Neural progenitor cell (in vitro differentiated cells): ENCODE results near the gene DENND2D. TPM values are rescaled to one million over a fixed set of nuclear protein-coding genes. Genes with fewer than 3 reads are reported as not detected.

Experiments used
- DNase-seq: peaks from one replicate; pipeline ENCODE4 v3.0.0-alpha.2; 2016; ENCODE audit warnings: low spot score
- H2AFZ ChIP-seq: fragments of 200-600 bp; sonication (generic); replicated peaks from 2 replicates; pipeline ENCODE4 v1.6.1; 2016; ENCODE audit warnings: antibody characterized with exemption
- H3F3A ChIP-seq: fragments of 200-600 bp; sonication (generic); 2 replicates; pipeline ENCODE4 v1.6.1; 2016; ENCODE audit warnings: antibody characterized with exemption, low read depth
- H3K27ac ChIP-seq: fragments of 200-600 bp; sonication (generic); 2 replicates; pipeline ENCODE4 v1.5.1; 2016; ENCODE audit warnings: mild to moderate bottlenecking
- H3K27me3 ChIP-seq: fragments of 200-600 bp; sonication (generic); 2 replicates; pipeline ENCODE4 v1.6.1; 2016; ENCODE audit warnings: mild to moderate bottlenecking, moderate library complexity
- H3K36me3 ChIP-seq: fragments of 200-600 bp; sonication (generic); 2 replicates; pipeline ENCODE4 v1.5.1; 2016
- H3K4me1 ChIP-seq: fragments of 200-600 bp; sonication (generic); 2 replicates; pipeline ENCODE4 v1.6.1; 2016; ENCODE audit warnings: mixed run types
- H3K4me2 ChIP-seq: fragments of 200-600 bp; sonication (generic); 2 replicates; pipeline ENCODE4 v1.6.1; 2016
- H3K4me3 ChIP-seq: fragments of 200-600 bp; sonication (generic); 2 replicates; pipeline ENCODE4 v1.5.1; 2016
- H3K79me2 ChIP-seq: fragments of 200-600 bp; sonication (generic); 2 replicates; pipeline ENCODE4 v1.6.1; 2016; ENCODE audit warnings: low read depth
- H3K9ac ChIP-seq: fragments of 200-600 bp; sonication (generic); 2 replicates; pipeline ENCODE4 v1.6.1; 2016
- H3K9me3 ChIP-seq: fragments of 200-600 bp; sonication (generic); 2 replicates; pipeline ENCODE4 v1.5.1; 2016; ENCODE audit warnings: low read depth
- H4K20me1 ChIP-seq: fragments of 200-600 bp; sonication (generic); 2 replicates; pipeline ENCODE4 v1.6.1; 2016; ENCODE audit warnings: low read depth
- H3K27ac Mint-ChIP-seq: 3 replicates; pipeline ENCODE4 v1.8.0; 2021; ENCODE audit warnings: mixed read lengths
- H3K27me3 Mint-ChIP-seq: 2 replicates; pipeline ENCODE4 v1.8.0; 2022; ENCODE audit warnings: low read depth, mild to moderate bottlenecking, inconsistent platforms, moderate library complexity, mixed read lengths; ENCODE audit not compliant: insufficient read depth
- H3K36me3 Mint-ChIP-seq: 3 replicates; pipeline ENCODE4 v1.8.0; 2021; ENCODE audit warnings: mixed read lengths
- H3K4me1 Mint-ChIP-seq: 3 replicates; pipeline ENCODE4 v1.8.0; 2021; ENCODE audit warnings: mixed read lengths
- H3K4me3 Mint-ChIP-seq: 3 replicates; pipeline ENCODE4 v1.8.0; 2021; ENCODE audit warnings: mild to moderate bottlenecking, moderate library complexity, mixed read lengths
- H3K9me3 Mint-ChIP-seq: 3 replicates; pipeline ENCODE4 v1.8.0; 2020; ENCODE audit warnings: mixed read lengths
- CTCF ChIP-seq: fragments of 200-600 bp; sonication (generic); IDR thresholded peaks from 2 replicates; pipeline ENCODE4 v1.5.1; 2017; ENCODE audit warnings: antibody characterized with exemption, mild to moderate bottlenecking
- EZH2 ChIP-seq: fragments of 200-600 bp; sonication (generic); IDR thresholded peaks from 2 replicates; pipeline ENCODE4 v1.6.1; 2017; ENCODE audit warnings: antibody characterized with exemption, mild to moderate bottlenecking, moderate library complexity
- EZH2phosphoT487 ChIP-seq: fragments of 200-600 bp; sonication (generic); IDR thresholded peaks from 2 replicates; pipeline ENCODE4 v1.6.1; 2017; ENCODE audit warnings: antibody characterized with exemption
- total RNA-seq: library from RNA; depleted of rRNA; stranded (reverse); fragments of >200 nt; gene quantifications from 2 replicates; pipeline ENCODE4 v1.2.3, GENCODE V29; 2015; ENCODE audit warnings: low replicate concordance

The DENND2D gene
- total RNA-seq, 1 donor from 2014 or later: not detected

GRCh38 chr1:111182052-111182451, 18.4 kb downstream of the DENND2D start:
- no peak for TF ChIP-seq EZH2phosphoT487
- no peak for TF ChIP-seq EZH2
- TF ChIP-seq CTCF: no peak
- peaks cover 11% of the 10 kb centered on the region for H3K36me3 ChIP-seq
- H4K20me1 ChIP-seq: no peaks in the 10 kb centered on the region
- no peak overlapping the region for H3K4me3 Mint-ChIP-seq
- no peak overlapping the region for H3K27ac Mint-ChIP-seq
- H3K4me3 ChIP-seq: no peak overlapping the region
- peaks cover 2% of the 10 kb centered on the region for H3K27me3 Mint-ChIP-seq
- no peaks in the 10 kb centered on the region for H3K9me3 Mint-ChIP-seq
- no peak overlapping the region for H2AFZ ChIP-seq
- no peak overlapping the region for H3K9ac ChIP-seq
- no peak for DNase-seq
- H3K4me2 ChIP-seq: no peak overlapping the region
- H3K36me3 Mint-ChIP-seq: peaks cover 13% of the 10 kb centered on the region
- no peaks in the 10 kb centered on the region for H3K4me1 Mint-ChIP-seq
- no peaks in the 10 kb centered on the region for H3K79me2 ChIP-seq
- no peaks in the 10 kb centered on the region for H3K9me3 ChIP-seq
- H3K4me1 ChIP-seq: no peaks in the 10 kb centered on the region
- no peak overlapping the region for H3K27ac ChIP-seq
- no peaks in the 10 kb centered on the region for H3K27me3 ChIP-seq
- H3F3A ChIP-seq: no peaks in the 10 kb centered on the region

- Mint-ChIP-seq H3K9me3 (no peaks in the 10 kb centered on the region), H3K36me3 (peaks cover 5% of the 10 kb centered on the region), H3K27ac (no peak overlapping the region), H3K27me3 (peaks cover under 1% of the 10 kb centered on the region), H3K4me1 (no peaks in the 10 kb centered on the region), H3K4me3 (no peak overlapping the region)
- Histone ChIP-seq H3K27me3 (no peaks in the 10 kb centered on the region), H3F3A (no peaks in the 10 kb centered on the region), H3K36me3 (peaks cover 11% of the 10 kb centered on the region), H3K4me2 (no peak overlapping the region), H4K20me1 (no peaks in the 10 kb centered on the region), H3K27ac (no peak overlapping the region), H3K79me2 (no peaks in the 10 kb centered on the region), H2AFZ (no peak overlapping the region), H3K9me3 (no peaks in the 10 kb centered on the region), H3K4me3 (no peak overlapping the region), H3K9ac (no peak overlapping the region), H3K4me1 (no peaks in the 10 kb centered on the region)
- DNase-seq: no peak
- TF ChIP-seq EZH2 (no peak), EZH2phosphoT487 (no peak), CTCF (no peak)
Observed at GRCh38 chr1:111179968-111180533, 20.4 kb downstream of the DENND2D start.

GRCh38 chr1:111176678-111177077, 23.8 kb downstream of the DENND2D start:
- H3K4me1 Mint-ChIP-seq: no peaks in the 10 kb centered on the region
- H3K27ac Mint-ChIP-seq: no peak overlapping the region
- Histone ChIP-seq H3F3A (no peaks in the 10 kb centered on the region), H3K4me3 (no peak overlapping the region), H3K4me2 (no peak overlapping the region), H3K4me1 (no peaks in the 10 kb centered on the region), H3K9ac (no peak overlapping the region), H2AFZ (no peak overlapping the region), H3K79me2 (no peaks in the 10 kb centered on the region), H3K27me3 (no peaks in the 10 kb centered on the region), H3K27ac (no peak overlapping the region), H3K9me3 (no peaks in the 10 kb centered on the region), H3K36me3 (peaks cover 1% of the 10 kb centered on the region), H4K20me1 (no peaks in the 10 kb centered on the region)
- H3K27me3 Mint-ChIP-seq: no peaks in the 10 kb centered on the region
- H3K36me3 Mint-ChIP-seq: peaks cover 7% of the 10 kb centered on the region
- TF ChIP-seq EZH2phosphoT487 (no peak), CTCF (no peak), EZH2 (no peak)
- no peaks in the 10 kb centered on the region for H3K9me3 Mint-ChIP-seq
- DNase-seq: no peak
- H3K4me3 Mint-ChIP-seq: no peak overlapping the region
